SK-N-SH treated with all-trans-retinoic acid at 6 μM for 48 hours (cell line): ENCODE data around the gene RGS8.

ENCODE experiments used
- ATAC-seq: fragments of 200-7000 bp; cut with Tn5 transposase; 3 replicates; pipeline ENCODE4 v1.9.1; 2020; ENCODE audit warnings: mild to moderate bottlenecking, moderate library complexity
- ARNTL ChIP-seq: fragments of 450-650 bp; formaldehyde crosslinking; IDR thresholded peaks from 2 replicates; pipeline ENCODE4 v1.5.0; 2020; ENCODE audit warnings: low read depth, mild to moderate bottlenecking, moderate library complexity, borderline replicate concordance
- BACH2 ChIP-seq: fragments of 250-450 bp; sonication (Bioruptor Pico); IDR thresholded peaks from 2 replicates; pipeline ENCODE4 v1.9.0; 2021; ENCODE audit warnings: mild to moderate bottlenecking, borderline replicate concordance
- CSDC2 ChIP-seq: fragments of 250-450 bp; sonication (Bioruptor Pico); IDR thresholded peaks from 2 replicates; pipeline ENCODE4 v1.5.0; 2020; ENCODE audit warnings: mild to moderate bottlenecking, moderate library complexity
- ESRRG ChIP-seq: fragments of 250-450 bp; sonication (Bioruptor Pico); IDR thresholded peaks from 2 replicates; pipeline ENCODE4 v1.6.1; 2021; ENCODE audit warnings: mild to moderate bottlenecking
- GLIS3 ChIP-seq: fragments of 250-450 bp; sonication (Bioruptor Pico); IDR thresholded peaks from 2 replicates; pipeline ENCODE4 v1.5.0; 2020; ENCODE audit warnings: mild to moderate bottlenecking, moderate library complexity
- OSR1 ChIP-seq: fragments of 250-450 bp; sonication (Bioruptor Pico); IDR thresholded peaks from 2 replicates; pipeline ENCODE4 v1.8.0; 2022; ENCODE audit warnings: moderate library complexity, mild to moderate bottlenecking, inconsistent platforms
- PATZ1 ChIP-seq: fragments of 250-450 bp; sonication (Bioruptor Pico); IDR thresholded peaks from 2 replicates; pipeline ENCODE4 v1.8.0; 2020; ENCODE audit warnings: mild to moderate bottlenecking, moderate library complexity, borderline replicate concordance
- POU6F1 ChIP-seq: fragments of 250-450 bp; sonication (Bioruptor Pico); IDR thresholded peaks from 2 replicates; pipeline ENCODE4 v1.8.0; 2021; ENCODE audit warnings: low read depth, mild to moderate bottlenecking, moderate library complexity, borderline replicate concordance
- RARB ChIP-seq: fragments of 250-450 bp; sonication (Bioruptor Pico); IDR thresholded peaks from 2 replicates; pipeline ENCODE4 v1.8.0; 2021; ENCODE audit warnings: mild to moderate bottlenecking, moderate library complexity
- SNAI2 ChIP-seq: fragments of 250-450 bp; sonication (Bioruptor Pico); IDR thresholded peaks from 2 replicates; pipeline ENCODE4 v1.5.0; 2020; ENCODE audit warnings: mild to moderate bottlenecking, moderate library complexity
- TOX ChIP-seq: fragments of 250-450 bp; sonication (Bioruptor Pico); IDR thresholded peaks from 2 replicates; pipeline ENCODE4 v1.8.0; 2021; ENCODE audit warnings: mild to moderate bottlenecking, moderate library complexity, borderline replicate concordance
- TSHZ2 ChIP-seq: fragments of 250-450 bp; sonication (Bioruptor Pico); IDR thresholded peaks from 2 replicates; pipeline ENCODE4 v1.5.0; 2020; ENCODE audit warnings: mild to moderate bottlenecking, moderate library complexity
- ZC3H10 ChIP-seq: fragments of 250-450 bp; sonication (Bioruptor Pico); IDR thresholded peaks from 2 replicates; pipeline ENCODE4 v1.5.1; 2021; ENCODE audit warnings: mild to moderate bottlenecking, moderate library complexity
- ZFP3 ChIP-seq: fragments of 250-450 bp; sonication (Bioruptor Pico); IDR thresholded peaks from 2 replicates; pipeline ENCODE4 v1.5.0; 2020; ENCODE audit warnings: mild to moderate bottlenecking, moderate library complexity
- ZFP30 ChIP-seq: fragments of 450-650 bp; formaldehyde crosslinking; IDR thresholded peaks from 2 replicates; pipeline ENCODE4 v1.5.0; 2022; ENCODE audit warnings: mild to moderate bottlenecking, moderate library complexity
- ZNF565 ChIP-seq: fragments of 450-650 bp; formaldehyde crosslinking; conservative IDR thresholded peaks from 2 replicates; pipeline ENCODE4 v1.5.0; 2020; ENCODE audit warnings: low read depth, mild to moderate bottlenecking, moderate library complexity
- ZNF70 ChIP-seq: fragments of 450-650 bp; formaldehyde crosslinking; IDR thresholded peaks from 2 replicates; pipeline ENCODE4 v1.5.0; 2020; ENCODE audit warnings: mild to moderate bottlenecking, moderate library complexity
- ZNF8 ChIP-seq: fragments of 450-650 bp; formaldehyde crosslinking; IDR thresholded peaks from 2 replicates; pipeline ENCODE4 v1.5.0; 2020; ENCODE audit warnings: mild to moderate bottlenecking, moderate library complexity

RGS8 gene

GRCh38 chr1:182672487-182672836, 11.9 kb downstream of the RGS8 start:
- ATAC-seq, result no peak
- TF ChIP-seq ZNF8 (CRISPR knock-in tag), result no peak
- TF ChIP-seq ARNTL, result no peak
- TF ChIP-seq ZFP3, result no peak
- no peak for TF ChIP-seq PATZ1 (CRISPR knock-in tag)
- no peak for TF ChIP-seq CSDC2 (CRISPR knock-in tag)

- ATAC-seq, result peak; percentile 49; the same call in 2 of the 3 replicates
- TF ChIP-seq ZFP30 (no peak), POU6F1 (CRISPR knock-in tag) (no peak), GLIS3 (CRISPR knock-in tag) (no peak), PATZ1 (CRISPR knock-in tag) (no peak), ARNTL (no peak), TSHZ2 (CRISPR knock-in tag) (no peak), RARB (CRISPR knock-in tag) (no peak), ZFP3 (no peak), SNAI2 (CRISPR knock-in tag) (no peak)
Observed at GRCh38 chr1:182671750-182672486, 12.5 kb downstream of the RGS8 start.

- TF ChIP-seq ARNTL (no peak), ZNF565 (CRISPR knock-in tag) (no peak), TSHZ2 (CRISPR knock-in tag) (no peak), TOX (CRISPR knock-in tag) (no peak)
- no peak for ATAC-seq
Observed at GRCh38 chr1:182670032-182670749, 14.2 kb downstream of the RGS8 start.

- ATAC-seq, result no peak
- TF ChIP-seq POU6F1 (CRISPR knock-in tag), result no peak
- TF ChIP-seq ZNF70 (CRISPR knock-in tag), result no peak
- TF ChIP-seq RARB (CRISPR knock-in tag), result no peak
- no peak for TF ChIP-seq TOX (CRISPR knock-in tag)
- no peak for TF ChIP-seq OSR1 (CRISPR knock-in tag)
- TF ChIP-seq GLIS3 (CRISPR knock-in tag), result no peak
- no peak for TF ChIP-seq ZC3H10 (CRISPR knock-in tag)
- no peak for TF ChIP-seq BACH2
- no peak for TF ChIP-seq PATZ1 (CRISPR knock-in tag)
- TF ChIP-seq ESRRG, result no peak
Observed at GRCh38 chr1:182669266-182669665, 15.1 kb downstream of the RGS8 start.
